GM23338 (cell line): ENCODE results near the gene TM7SF2. TPM values are rescaled to one million over a fixed set of nuclear protein-coding genes. Genes with fewer than 3 reads are reported as not detected.

ENCODE experiments used
- ATAC-seq: fragments of 200-7000 bp; cut with Tn5 transposase; 3 replicates; pipeline ENCODE4 v1.9.1; 2020
- DNase-seq: peaks from one replicate; pipeline ENCODE4 v3.0.0-alpha.2; 2015; ENCODE audit warnings: low spot score
- H2AFZ ChIP-seq: fragments of 200-600 bp; sonication (generic); 2 replicates; pipeline ENCODE4 v1.8.0; 2016; ENCODE audit warnings: antibody characterized with exemption, mild to moderate bottlenecking, moderate library complexity
- H3F3A ChIP-seq: fragments of 200-600 bp; sonication (generic); replicated peaks from 2 replicates; pipeline ENCODE4 v1.8.0; 2017; ENCODE audit warnings: antibody characterized with exemption, mixed run types, low read depth
- H3K27ac ChIP-seq: fragments of 200-600 bp; sonication (generic); 2 replicates; pipeline ENCODE4 v1.6.1; 2016; ENCODE audit warnings: low read depth
- H3K27me3 ChIP-seq: fragments of 200-600 bp; sonication (generic); 2 replicates; pipeline ENCODE4 v1.8.0; 2016; ENCODE audit warnings: mild to moderate bottlenecking, mixed run types, moderate library complexity; ENCODE audit not compliant: insufficient read depth
- H3K36me3 ChIP-seq: fragments of 200-600 bp; sonication (generic); 2 replicates; pipeline ENCODE4 v1.8.0; 2016; ENCODE audit warnings: mild to moderate bottlenecking; ENCODE audit not compliant: insufficient read depth
- H3K4me1 ChIP-seq: fragments of 200-600 bp; sonication (generic); 2 replicates; pipeline ENCODE4 v1.8.0; 2016; ENCODE audit warnings: mild to moderate bottlenecking, moderate library complexity; ENCODE audit not compliant: insufficient read depth
- H3K4me2 ChIP-seq: fragments of 200-600 bp; sonication (generic); 2 replicates; pipeline ENCODE4 v1.7.1; 2017; ENCODE audit warnings: mixed run types
- H3K4me3 ChIP-seq: fragments of 200-600 bp; sonication (generic); 2 replicates; pipeline ENCODE4 v1.6.1; 2016; ENCODE audit warnings: mixed run types
- H3K79me2 ChIP-seq: fragments of 200-600 bp; sonication (generic); replicated peaks from 2 replicates; pipeline ENCODE4 v1.8.0; 2017; ENCODE audit warnings: mild to moderate bottlenecking; ENCODE audit not compliant: insufficient read depth
- H3K9me2 ChIP-seq: fragments of 200-600 bp; sonication (generic); 2 replicates; pipeline ENCODE4 v1.8.0; 2017; ENCODE audit not compliant: insufficient read depth
- H4K20me1 ChIP-seq: fragments of 200-600 bp; sonication (generic); replicated peaks from 2 replicates; pipeline ENCODE4 v1.8.0; 2017; ENCODE audit warnings: mild to moderate bottlenecking; ENCODE audit not compliant: insufficient read depth
- H3K27ac Mint-ChIP-seq: 2 replicates; pipeline ENCODE4 v1.8.0; 2020; ENCODE audit warnings: inconsistent platforms, mild to moderate bottlenecking, moderate library complexity, mixed read lengths
- H3K27me3 Mint-ChIP-seq: 3 replicates; pipeline ENCODE4 v1.8.0; 2022; ENCODE audit warnings: low read depth, mild to moderate bottlenecking, moderate library complexity, mixed read lengths, inconsistent platforms; ENCODE audit not compliant: insufficient read depth, poor library complexity
- H3K36me3 Mint-ChIP-seq: 3 replicates; pipeline ENCODE4 v1.8.0; 2021; ENCODE audit warnings: low read depth, mild to moderate bottlenecking, inconsistent platforms, moderate library complexity, mixed read lengths
- H3K4me1 Mint-ChIP-seq: 3 replicates; pipeline ENCODE4 v1.8.0; 2020; ENCODE audit warnings: mild to moderate bottlenecking, inconsistent platforms, mixed read lengths
- H3K4me3 Mint-ChIP-seq: 3 replicates; pipeline ENCODE4 v1.8.0; 2021; ENCODE audit warnings: moderate library complexity, mild to moderate bottlenecking, inconsistent platforms, mixed read lengths
- H3K9me3 Mint-ChIP-seq: 3 replicates; pipeline ENCODE4 v1.8.0; 2020; ENCODE audit warnings: moderate library complexity, mild to moderate bottlenecking, inconsistent platforms, mixed read lengths
- CREB1 ChIP-seq: fragments of 250-450 bp; sonication (Bioruptor Pico); IDR thresholded peaks from 2 replicates; pipeline ENCODE4 v1.5.0; 2020; ENCODE audit warnings: low read depth, mild to moderate bottlenecking, moderate library complexity
- EZH2 ChIP-seq: fragments of 200-600 bp; sonication (generic); IDR thresholded peaks from one replicate; pipeline ENCODE4 v1.8.0; 2017; ENCODE audit warnings: antibody characterized with exemption, mild to moderate bottlenecking, low read depth; ENCODE audit not compliant: unreplicated experiment
- EZH2phosphoT487 ChIP-seq: fragments of 200-600 bp; sonication (generic); IDR thresholded peaks from one replicate; pipeline ENCODE4 v1.8.1; 2018; ENCODE audit warnings: antibody characterized with exemption; ENCODE audit not compliant: unreplicated experiment
- JUNB ChIP-seq: IDR thresholded peaks from one replicate; pipeline ENCODE4 v1.6.1; 2016; ENCODE audit warnings: antibody characterized with exemption; ENCODE audit not compliant: unreplicated experiment
- POLR2AphosphoS5 ChIP-seq: IDR thresholded peaks from 2 replicates; pipeline ENCODE4 v1.6.1; 2016; ENCODE audit warnings: antibody characterized with exemption, low read depth
- STAT1 ChIP-seq: IDR thresholded peaks from one replicate; pipeline ENCODE4 v1.6.1; 2016; ENCODE audit warnings: antibody characterized with exemption; ENCODE audit not compliant: unreplicated experiment
- ZNF114 ChIP-seq: fragments of 250-450 bp; sonication (Bioruptor Pico); IDR thresholded peaks from 2 replicates; pipeline ENCODE4 v1.5.0; 2020; ENCODE audit warnings: mild to moderate bottlenecking, moderate library complexity
- ZNF331 ChIP-seq: fragments of 250-450 bp; sonication (Bioruptor Pico); IDR thresholded peaks from 2 replicates; pipeline ENCODE4 v1.5.0; 2020; ENCODE audit warnings: low read depth, mild to moderate bottlenecking, moderate library complexity
- ZNF462 ChIP-seq: fragments of 250-450 bp; sonication (Bioruptor Pico); IDR thresholded peaks from 2 replicates; pipeline ENCODE4 v1.5.0; 2020; ENCODE audit warnings: mild to moderate bottlenecking, moderate library complexity
- polyA plus RNA-seq: library from polyadenylated mRNA; unstranded; fragments of >200 nt; fragmentation: Nextera tagmentation; extraction: Ambion mirVana; gene quantifications from 2 replicates; pipeline ENCODE4 v1.2.1, GENCODE V29; 2016
- total RNA-seq: library from RNA; depleted of rRNA; stranded (reverse); fragments of >200 nt; shearing (Covaris generic); gene quantifications from 2 replicates; pipeline ENCODE4 v1.2.3, GENCODE V29; 2014
- TF ChIP-seq, protein P1 (sequence below): IDR thresholded peaks from one replicate; pipeline ENCODE4 v1.6.1; 2018; ENCODE audit warnings: antibody characterized with exemption; ENCODE audit not compliant: unreplicated experiment
- TF ChIP-seq, protein P2 (sequence below), 2 experiments: fragments of 200-600 bp in 1 of 2; sonication (generic) in 1 of 2; conservative IDR thresholded peaks; 2 replicates each; pipeline versions ENCODE4 v1.5.1 to v1.6.1; 2016 to 2017; ENCODE audit warnings: antibody characterized with exemption in 2 of 2, low read depth in 2 of 2, mild to moderate bottlenecking in 2 of 2, moderate library complexity in 1 of 2

TM7SF2 gene
- total and polyA plus RNA-seq, 2 experiments from 2014 or later, result 43.5 to 82.3 TPM

DNA sequence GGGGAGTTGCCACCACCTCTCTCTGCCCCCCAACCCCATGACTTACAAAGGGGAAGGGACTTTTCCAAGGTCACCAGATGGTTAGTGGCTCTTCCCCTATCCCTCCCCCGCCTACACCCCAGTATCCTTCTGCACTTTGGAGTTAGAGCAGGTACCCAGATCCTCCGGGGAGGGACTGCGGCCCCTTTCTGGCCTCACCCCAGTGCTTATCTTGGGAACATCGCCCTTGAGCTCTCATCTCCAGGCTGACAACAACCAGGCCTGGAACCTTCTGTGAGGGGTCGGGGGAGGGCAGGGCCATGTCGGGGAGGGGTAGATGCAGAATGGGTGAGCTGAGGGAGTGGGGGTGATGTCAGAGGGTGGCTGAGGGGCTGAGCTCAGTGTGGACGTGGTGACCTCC is 45.8 kb upstream of the TM7SF2 start (continued):
- no peak for TF ChIP-seq ZNF462 (CRISPR knock-in tag)
- no peak for TF ChIP-seq STAT1
- TF ChIP-seq, protein P1, sequence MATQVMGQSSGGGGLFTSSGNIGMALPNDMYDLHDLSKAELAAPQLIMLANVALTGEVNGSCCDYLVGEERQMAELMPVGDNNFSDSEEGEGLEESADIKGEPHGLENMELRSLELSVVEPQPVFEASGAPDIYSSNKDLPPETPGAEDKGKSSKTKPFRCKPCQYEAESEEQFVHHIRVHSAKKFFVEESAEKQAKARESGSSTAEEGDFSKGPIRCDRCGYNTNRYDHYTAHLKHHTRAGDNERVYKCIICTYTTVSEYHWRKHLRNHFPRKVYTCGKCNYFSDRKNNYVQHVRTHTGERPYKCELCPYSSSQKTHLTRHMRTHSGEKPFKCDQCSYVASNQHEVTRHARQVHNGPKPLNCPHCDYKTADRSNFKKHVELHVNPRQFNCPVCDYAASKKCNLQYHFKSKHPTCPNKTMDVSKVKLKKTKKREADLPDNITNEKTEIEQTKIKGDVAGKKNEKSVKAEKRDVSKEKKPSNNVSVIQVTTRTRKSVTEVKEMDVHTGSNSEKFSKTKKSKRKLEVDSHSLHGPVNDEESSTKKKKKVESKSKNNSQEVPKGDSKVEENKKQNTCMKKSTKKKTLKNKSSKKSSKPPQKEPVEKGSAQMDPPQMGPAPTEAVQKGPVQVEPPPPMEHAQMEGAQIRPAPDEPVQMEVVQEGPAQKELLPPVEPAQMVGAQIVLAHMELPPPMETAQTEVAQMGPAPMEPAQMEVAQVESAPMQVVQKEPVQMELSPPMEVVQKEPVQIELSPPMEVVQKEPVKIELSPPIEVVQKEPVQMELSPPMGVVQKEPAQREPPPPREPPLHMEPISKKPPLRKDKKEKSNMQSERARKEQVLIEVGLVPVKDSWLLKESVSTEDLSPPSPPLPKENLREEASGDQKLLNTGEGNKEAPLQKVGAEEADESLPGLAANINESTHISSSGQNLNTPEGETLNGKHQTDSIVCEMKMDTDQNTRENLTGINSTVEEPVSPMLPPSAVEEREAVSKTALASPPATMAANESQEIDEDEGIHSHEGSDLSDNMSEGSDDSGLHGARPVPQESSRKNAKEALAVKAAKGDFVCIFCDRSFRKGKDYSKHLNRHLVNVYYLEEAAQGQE, result no peak
- no peak for TF ChIP-seq CREB1

GRCh38 chr11:65066315-65066714 is 45.4 kb upstream of the TM7SF2 start:
- Histone ChIP-seq H3K4me3 (no peak overlapping the region), H2AFZ (peak overlapping the region; percentile 89; the same call in 1 of the 2 replicates), H3K27ac (no peak overlapping the region; the same call in 1 of the 2 replicates), H3K36me3 (no peaks in the 10 kb centered on the region), H3F3A (no peaks in the 10 kb centered on the region), H3K4me1 (peaks cover 13% of the 10 kb centered on the region), H3K79me2 (no peaks in the 10 kb centered on the region), H3K4me2 (peak overlapping the region; percentile 62; the same call in 1 of the 2 replicates), H3K9me2 (no peaks in the 10 kb centered on the region), H3K27me3 (no peaks in the 10 kb centered on the region), H4K20me1 (no peaks in the 10 kb centered on the region)
- Mint-ChIP-seq H3K36me3 (no peaks in the 10 kb centered on the region), H3K27me3 (peaks cover 2% of the 10 kb centered on the region), H3K27ac (peak overlapping the region; percentile 93), H3K9me3 (no peaks in the 10 kb centered on the region), H3K4me1 (peaks cover 32% of the 10 kb centered on the region), H3K4me3 (peak overlapping the region; percentile 60)
- peak; percentile 25 for ATAC-seq
- no peak for DNase-seq
- no peak for TF ChIP-seq CREB1
- TF ChIP-seq STAT1, result no peak
- no peak for TF ChIP-seq EZH2phosphoT487
- no peak for TF ChIP-seq ZNF331
- TF ChIP-seq EZH2, result no peak
- TF ChIP-seq ZNF114 (CRISPR knock-in tag), result no peak
- TF ChIP-seq JUNB, result no peak
- TF ChIP-seq, protein P2, sequence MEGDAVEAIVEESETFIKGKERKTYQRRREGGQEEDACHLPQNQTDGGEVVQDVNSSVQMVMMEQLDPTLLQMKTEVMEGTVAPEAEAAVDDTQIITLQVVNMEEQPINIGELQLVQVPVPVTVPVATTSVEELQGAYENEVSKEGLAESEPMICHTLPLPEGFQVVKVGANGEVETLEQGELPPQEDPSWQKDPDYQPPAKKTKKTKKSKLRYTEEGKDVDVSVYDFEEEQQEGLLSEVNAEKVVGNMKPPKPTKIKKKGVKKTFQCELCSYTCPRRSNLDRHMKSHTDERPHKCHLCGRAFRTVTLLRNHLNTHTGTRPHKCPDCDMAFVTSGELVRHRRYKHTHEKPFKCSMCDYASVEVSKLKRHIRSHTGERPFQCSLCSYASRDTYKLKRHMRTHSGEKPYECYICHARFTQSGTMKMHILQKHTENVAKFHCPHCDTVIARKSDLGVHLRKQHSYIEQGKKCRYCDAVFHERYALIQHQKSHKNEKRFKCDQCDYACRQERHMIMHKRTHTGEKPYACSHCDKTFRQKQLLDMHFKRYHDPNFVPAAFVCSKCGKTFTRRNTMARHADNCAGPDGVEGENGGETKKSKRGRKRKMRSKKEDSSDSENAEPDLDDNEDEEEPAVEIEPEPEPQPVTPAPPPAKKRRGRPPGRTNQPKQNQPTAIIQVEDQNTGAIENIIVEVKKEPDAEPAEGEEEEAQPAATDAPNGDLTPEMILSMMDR (conservative IDR thresholded peaks at IDR 0.05; ENCODE audit: low read depth in 2 of 2), result no peak
- no peak for TF ChIP-seq POLR2AphosphoS5
